OCI-LY7 (cell line): ENCODE data around the gene KANSL3. TPM values are rescaled to one million over a fixed set of nuclear protein-coding genes. Genes with fewer than 3 reads are reported as not detected.

Experiments used
- BruUV-seq: library from RNA; stranded (reverse); fragments of 400-500 nt; replicated peaks from 2 replicates; lab custom pipeline; 2021; lab: Mats Ljungman, UMichigan
- CTCF ChIA-PET: fragments of 300-600 bp; sonication (Branson Sonifier 250); formaldehyde crosslinking; loops from one replicate; lab custom pipeline; 2022; ENCODE audit warnings: antibody characterized with exemption; ENCODE audit not compliant: unreplicated experiment; lab: Charles Lee
- POLR2A ChIA-PET: fragments of 300-600 bp; sonication (Branson Sonifier 250); formaldehyde crosslinking; loops from one replicate; lab custom pipeline; 2022; ENCODE audit warnings: antibody characterized with exemption; lab: Charles Lee
- DNase-seq: peaks from one replicate; pipeline ENCODE4 v3.0.0-alpha.2; 2015; ENCODE audit warnings: low spot score
- H2AFZ ChIP-seq: fragments of 200-600 bp; sonication (generic), shearing (Covaris generic); 2 replicates; pipeline ENCODE4 v1.6.1; 2014; ENCODE audit warnings: mild to moderate bottlenecking, antibody characterized with exemption, low read length, moderate library complexity
- H3K27ac ChIP-seq: fragments of 200-600 bp; sonication (generic); 2 replicates; pipeline ENCODE4 v1.5.1; 2014; ENCODE audit warnings: mixed run types, low read depth, mild to moderate bottlenecking, moderate library complexity, low read length, inconsistent platforms; ENCODE audit not compliant: poor library complexity, severe bottlenecking
- H3K36me3 ChIP-seq: fragments of 200-600 bp; sonication (generic); 2 replicates; pipeline ENCODE4 v1.6.1; 2014; ENCODE audit warnings: mild to moderate bottlenecking, antibody characterized with exemption, low read length, moderate library complexity, mixed read lengths; ENCODE audit not compliant: insufficient read depth
- H3K4me1 ChIP-seq: fragments of 200-600 bp; sonication (generic); 2 replicates; pipeline ENCODE4 v1.5.1; 2014; ENCODE audit warnings: mild to moderate bottlenecking, low read length; ENCODE audit not compliant: insufficient read depth, poor library complexity, severe bottlenecking
- H3K4me2 ChIP-seq: fragments of 200-600 bp; sonication (generic); 2 replicates; pipeline ENCODE4 v1.6.1; 2014; ENCODE audit warnings: mild to moderate bottlenecking, low read length
- H3K4me3 ChIP-seq: fragments of 200-600 bp; sonication (generic); 2 replicates; pipeline ENCODE4 v1.5.1; 2014; ENCODE audit warnings: mild to moderate bottlenecking, low read depth, low read length; ENCODE audit not compliant: poor library complexity, severe bottlenecking
- H3K79me2 ChIP-seq: fragments of 200-600 bp; sonication (generic); 2 replicates; pipeline ENCODE4 v1.6.1; 2016; ENCODE audit warnings: low read depth, mild to moderate bottlenecking, low read length, moderate library complexity, mixed read lengths; ENCODE audit not compliant: insufficient read depth
- H3K9me2 ChIP-seq: fragments of 200-600 bp; sonication (generic); 2 replicates; pipeline ENCODE4 v1.6.1; 2016; ENCODE audit warnings: mild to moderate bottlenecking, low read length, mixed read lengths; ENCODE audit not compliant: insufficient read depth
- H3K9me3 ChIP-seq: fragments of 200-600 bp; sonication (generic); 2 replicates; pipeline ENCODE4 v1.6.1; 2014; ENCODE audit warnings: mild to moderate bottlenecking, mixed run types, low read length, mixed read lengths
- H4K20me1 ChIP-seq: fragments of 200-600 bp; sonication (generic); 2 replicates; pipeline ENCODE4 v1.6.1; 2014; ENCODE audit warnings: mild to moderate bottlenecking, antibody characterized with exemption, low read length, moderate library complexity, mixed read lengths; ENCODE audit not compliant: insufficient read depth
- EZH2phosphoT487 ChIP-seq: fragments of 200-600 bp; sonication (generic); IDR thresholded peaks from 2 replicates; pipeline ENCODE4 v1.6.1; 2018; ENCODE audit warnings: low read depth, borderline replicate concordance, mild to moderate bottlenecking, mixed run types, antibody characterized with exemption, low read length, moderate library complexity, mixed read lengths
- intact Hi-C: fragments of 100-400 bp; cut with micrococcal nuclease; formaldehyde crosslinking; loops from one replicate; pipeline ENCODE4 v1.10.0; 2022; ENCODE audit not compliant: unreplicated experiment
- total RNA-seq, 2 experiments: library from RNA; depleted of rRNA in 1 of 2; stranded (reverse); fragments of >200 nt in 1 of 2; shearing (Covaris generic) in 1 of 2; gene quantifications; 2 replicates each; pipeline ENCODE4 v1.2.3, GENCODE V29; 2014 to 2022
- TF ChIP-seq, protein P1 (sequence below): fragments of 200-600 bp; sonication (generic); conservative IDR thresholded peaks from 2 replicates; pipeline ENCODE4 v1.5.1; 2014; ENCODE audit warnings: mild to moderate bottlenecking, antibody characterized with exemption, low read length, moderate library complexity, mixed read lengths

KANSL3 gene
- total RNA-seq, 2 experiments from 2014 or later, result 46.4 to 51.6 TPM

- no TSS peak for BruUV-seq
- Histone ChIP-seq H4K20me1 (no peaks in the 10 kb centered on the region), H3K4me1 (no peaks in the 10 kb centered on the region), H3K27ac (no peak overlapping the region), H3K79me2 (no peaks in the 10 kb centered on the region), H3K4me2 (no peak overlapping the region), H3K9me2 (no peaks in the 10 kb centered on the region), H3K4me3 (no peak overlapping the region), H3K9me3 (no peaks in the 10 kb centered on the region), H2AFZ (no peak overlapping the region), H3K36me3 (no peaks in the 10 kb centered on the region)
- ChIA-PET POLR2A (interaction anchor here (0.5 kb wide), 1 partner anchor 36 kb away, joined by 3 read pairs; no protein-coding TSS in a partner anchor), CTCF (no interaction called here)
- TF ChIP-seq, protein P1, sequence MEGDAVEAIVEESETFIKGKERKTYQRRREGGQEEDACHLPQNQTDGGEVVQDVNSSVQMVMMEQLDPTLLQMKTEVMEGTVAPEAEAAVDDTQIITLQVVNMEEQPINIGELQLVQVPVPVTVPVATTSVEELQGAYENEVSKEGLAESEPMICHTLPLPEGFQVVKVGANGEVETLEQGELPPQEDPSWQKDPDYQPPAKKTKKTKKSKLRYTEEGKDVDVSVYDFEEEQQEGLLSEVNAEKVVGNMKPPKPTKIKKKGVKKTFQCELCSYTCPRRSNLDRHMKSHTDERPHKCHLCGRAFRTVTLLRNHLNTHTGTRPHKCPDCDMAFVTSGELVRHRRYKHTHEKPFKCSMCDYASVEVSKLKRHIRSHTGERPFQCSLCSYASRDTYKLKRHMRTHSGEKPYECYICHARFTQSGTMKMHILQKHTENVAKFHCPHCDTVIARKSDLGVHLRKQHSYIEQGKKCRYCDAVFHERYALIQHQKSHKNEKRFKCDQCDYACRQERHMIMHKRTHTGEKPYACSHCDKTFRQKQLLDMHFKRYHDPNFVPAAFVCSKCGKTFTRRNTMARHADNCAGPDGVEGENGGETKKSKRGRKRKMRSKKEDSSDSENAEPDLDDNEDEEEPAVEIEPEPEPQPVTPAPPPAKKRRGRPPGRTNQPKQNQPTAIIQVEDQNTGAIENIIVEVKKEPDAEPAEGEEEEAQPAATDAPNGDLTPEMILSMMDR, result no peak
- no peak for TF ChIP-seq EZH2phosphoT487
- no peak for DNase-seq
- intact Hi-C loops, result no loop called here
Measured at GRCh38 chr2:96664366-96664925, 26.3 kb upstream of the KANSL3 start.

GRCh38 chr2:96663829-96664228, 25.7 kb upstream of the KANSL3 start:
- intact Hi-C loops, result no loop called here
- CTCF ChIA-PET, result no interaction called here
- POLR2A ChIA-PET, result interaction anchor here (0.5 kb wide), 1 partner anchor 35 kb away, joined by 3 read pairs; no protein-coding TSS in a partner anchor

GRCh38 chr2:96663177-96663576, 25.1 kb upstream of the KANSL3 start:
- Histone ChIP-seq H3K9me2 (no peaks in the 10 kb centered on the region), H4K20me1 (no peaks in the 10 kb centered on the region), H3K4me2 (no peak overlapping the region), H3K27ac (no peak overlapping the region), H3K36me3 (no peaks in the 10 kb centered on the region), H3K9me3 (no peaks in the 10 kb centered on the region), H3K79me2 (no peaks in the 10 kb centered on the region), H3K4me3 (no peak overlapping the region), H3K4me1 (no peaks in the 10 kb centered on the region), H2AFZ (no peak overlapping the region)
- TF ChIP-seq EZH2phosphoT487, result no peak
- TF ChIP-seq, protein P1, result no peak
- BruUV-seq, result no TSS peak
- ChIA-PET POLR2A (no interaction called here), CTCF (no interaction called here)
- intact Hi-C loops, result no loop called here
- no peak for DNase-seq

More at GRCh38 chr2:96663829-96664228, 25.7 kb upstream of the KANSL3 start:
- Histone ChIP-seq H3K27ac (no peak overlapping the region), H3K9me2 (no peaks in the 10 kb centered on the region), H3K4me3 (no peak overlapping the region), H3K4me1 (no peaks in the 10 kb centered on the region), H3K36me3 (no peaks in the 10 kb centered on the region), H2AFZ (no peak overlapping the region), H3K4me2 (no peak overlapping the region), H3K9me3 (no peaks in the 10 kb centered on the region), H3K79me2 (no peaks in the 10 kb centered on the region), H4K20me1 (no peaks in the 10 kb centered on the region)
- TF ChIP-seq, protein P1, result no peak
- no peak for TF ChIP-seq EZH2phosphoT487
- BruUV-seq, result no TSS peak
- no peak for DNase-seq
